A549 (cell line): ENCODE data around the gene NIPBL.

Source experiments
- BCL3 ChIP-seq: fragments of >200 bp; sonication (Bioruptor Twin); formaldehyde crosslinking; IDR thresholded peaks from 3 replicates; pipeline ENCODE4 v1.6.1; 2016
- CHD4 ChIP-seq: fragments of 200-600 bp; sonication (generic); IDR thresholded peaks from 2 replicates; pipeline ENCODE4 v1.6.1; 2016; ENCODE audit warnings: antibody characterized with exemption, mild to moderate bottlenecking, borderline replicate concordance
- CTCF ChIP-seq: fragments of >200 bp; sonication (Bioruptor Twin); formaldehyde crosslinking; IDR thresholded peaks from 3 replicates; pipeline ENCODE4 v1.5.1; 2016
- EP300 ChIP-seq, 2 experiments: fragments of >200 bp; sonication (Bioruptor Twin); formaldehyde crosslinking; IDR thresholded peaks; 2 replicates in 1 of 2; 3 replicates in 1 of 2; pipeline ENCODE4 v1.6.1; 2016 to 2017
- ESRRA ChIP-seq: fragments of 150-350 bp; IDR thresholded peaks from 2 replicates; pipeline ENCODE4 v1.6.1; 2014; ENCODE audit warnings: mild to moderate bottlenecking, low read length, borderline replicate concordance
- JUN ChIP-seq, 2 experiments: fragments of >200 bp; sonication (Bioruptor Twin); formaldehyde crosslinking; IDR thresholded peaks; 2 replicates in 1 of 2; 3 replicates in 1 of 2; pipeline ENCODE4 v1.6.1; 2016 to 2017
- MAX ChIP-seq: IDR thresholded peaks from 2 replicates; pipeline ENCODE4 v1.6.1; 2012
- POLR2A ChIP-seq: IDR thresholded peaks from 2 replicates; pipeline ENCODE4 v1.6.1; 2012; ENCODE audit warnings: mild to moderate bottlenecking, low read length
- RFX5 ChIP-seq: fragments of 450-650 bp; IDR thresholded peaks from 2 replicates; pipeline ENCODE4 v1.7.1; 2014; ENCODE audit warnings: antibody characterized with exemption, mild to moderate bottlenecking, moderate library complexity
- RNF2 ChIP-seq: fragments of 200-600 bp; sonication (generic); IDR thresholded peaks from 2 replicates; pipeline ENCODE4 v1.6.1; 2016; ENCODE audit warnings: low read depth, mild to moderate bottlenecking, antibody characterized with exemption, moderate library complexity, borderline replicate concordance
- USF2 ChIP-seq: fragments of 450-650 bp; IDR thresholded peaks from 2 replicates; pipeline ENCODE4 v1.6.1; 2014; ENCODE audit warnings: antibody characterized with exemption
- ZSCAN20 ChIP-seq: fragments of 250-450 bp; sonication (Bioruptor Pico); IDR thresholded peaks from 2 replicates; pipeline ENCODE4 v1.8.0; 2022; ENCODE audit warnings: mild to moderate bottlenecking, moderate library complexity

- TF ChIP-seq BCL3 (no peak), MAX (no peak), CHD4 (no peak), ZSCAN20 (CRISPR knock-in tag) (no peak), JUN (IDR thresholded peaks at IDR 0.05) (no peak), EP300 (IDR thresholded peaks at IDR 0.05) (no peak), POLR2A (no peak), CTCF (0 out of 3 replicates have a peak, but pooled peaks have one; percentile 7), RNF2 (no peak), ESRRA (no peak), USF2 (no peak), RFX5 (no peak)
Measured at GRCh38 chr5:37043693-37044092, 167.1 kb downstream of the NIPBL start.
